ENCODE data around the gene MSRB3. TPM values are rescaled to one million over a fixed set of nuclear protein-coding genes. Genes with fewer than 3 reads are reported as not detected.

Gene MSRB3
- total RNA-seq, 1 donor from 2014 or later: not detected

- TF ChIP-seq, protein P1, sequence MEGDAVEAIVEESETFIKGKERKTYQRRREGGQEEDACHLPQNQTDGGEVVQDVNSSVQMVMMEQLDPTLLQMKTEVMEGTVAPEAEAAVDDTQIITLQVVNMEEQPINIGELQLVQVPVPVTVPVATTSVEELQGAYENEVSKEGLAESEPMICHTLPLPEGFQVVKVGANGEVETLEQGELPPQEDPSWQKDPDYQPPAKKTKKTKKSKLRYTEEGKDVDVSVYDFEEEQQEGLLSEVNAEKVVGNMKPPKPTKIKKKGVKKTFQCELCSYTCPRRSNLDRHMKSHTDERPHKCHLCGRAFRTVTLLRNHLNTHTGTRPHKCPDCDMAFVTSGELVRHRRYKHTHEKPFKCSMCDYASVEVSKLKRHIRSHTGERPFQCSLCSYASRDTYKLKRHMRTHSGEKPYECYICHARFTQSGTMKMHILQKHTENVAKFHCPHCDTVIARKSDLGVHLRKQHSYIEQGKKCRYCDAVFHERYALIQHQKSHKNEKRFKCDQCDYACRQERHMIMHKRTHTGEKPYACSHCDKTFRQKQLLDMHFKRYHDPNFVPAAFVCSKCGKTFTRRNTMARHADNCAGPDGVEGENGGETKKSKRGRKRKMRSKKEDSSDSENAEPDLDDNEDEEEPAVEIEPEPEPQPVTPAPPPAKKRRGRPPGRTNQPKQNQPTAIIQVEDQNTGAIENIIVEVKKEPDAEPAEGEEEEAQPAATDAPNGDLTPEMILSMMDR (IDR thresholded peaks at IDR 0.05): no peak
- H3K27me3 Mint-ChIP-seq: peaks cover 2% of the 10 kb centered on the region
- ATAC-seq (ENCODE audit: low read depth): no peak
- intact Hi-C loops (cut with micrococcal nuclease): no loop called here
- H3K4me1 Mint-ChIP-seq: no peaks in the 10 kb centered on the region
- no peaks in the 10 kb centered on the region for H3K36me3 Mint-ChIP-seq (ENCODE audit: low read depth)
- CTCF ChIA-PET: no interaction called here
- no peak overlapping the region for H3K4me3 Mint-ChIP-seq
- no peaks in the 10 kb centered on the region for H3K9me3 Mint-ChIP-seq
- no peak overlapping the region for H3K27ac Mint-ChIP-seq
- no peak for DNase-seq
- POLR2A ChIA-PET: no interaction called here
Observed at GRCh38 chr12:65339161-65339560, 60.7 kb downstream of the MSRB3 start.

DNA sequence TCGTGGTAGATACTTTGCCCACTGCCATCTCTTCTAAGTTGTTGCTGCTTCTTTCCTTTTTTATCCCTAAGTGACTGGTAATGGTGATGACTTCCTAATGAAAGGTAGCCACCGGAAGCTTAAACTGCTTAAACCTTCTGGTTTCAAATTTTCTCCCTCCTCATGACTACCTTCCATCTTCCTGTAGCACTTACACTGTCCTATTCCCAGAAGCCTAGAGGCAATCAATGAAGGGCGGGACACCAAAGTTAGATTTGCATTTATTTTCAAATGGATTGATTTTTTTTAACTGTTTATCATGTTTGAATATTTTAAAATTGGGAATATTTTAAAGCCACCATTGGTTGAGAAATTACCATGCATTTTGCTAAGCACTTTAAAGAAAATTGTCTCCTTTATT lies 64.7 kb downstream of the MSRB3 start:
- Mint-ChIP-seq H3K4me1 (no peaks in the 10 kb centered on the region), H3K4me3 (no peak overlapping the region), H3K27me3 (no peaks in the 10 kb centered on the region), H3K27ac (no peak overlapping the region), H3K36me3 (ENCODE audit: low read depth) (no peaks in the 10 kb centered on the region), H3K9me3 (no peaks in the 10 kb centered on the region)
- DNase-seq (no peak), ATAC-seq (ENCODE audit: low read depth) (no peak)
- intact Hi-C loops (cut with micrococcal nuclease): no loop called here
- TF ChIP-seq, protein P1 (IDR thresholded peaks at IDR 0.05): no peak
- CTCF ChIA-PET: no interaction called here
- POLR2A ChIA-PET: no interaction called here

- ATAC-seq (ENCODE audit: low read depth) (no peak), DNase-seq (no peak)
- Mint-ChIP-seq H3K36me3 (ENCODE audit: low read depth) (no peaks in the 10 kb centered on the region), H3K27ac (no peak overlapping the region), H3K4me3 (no peak overlapping the region), H3K9me3 (no peaks in the 10 kb centered on the region), H3K27me3 (no peaks in the 10 kb centered on the region), H3K4me1 (no peaks in the 10 kb centered on the region)
- TF ChIP-seq, protein P1 (IDR thresholded peaks at IDR 0.05): no peak
- ChIA-PET POLR2A (no interaction called here), CTCF (no interaction called here)
- intact Hi-C loops (cut with micrococcal nuclease): no loop called here
Observed at GRCh38 chr12:65343801-65344200, 65.3 kb downstream of the MSRB3 start.

DNA sequence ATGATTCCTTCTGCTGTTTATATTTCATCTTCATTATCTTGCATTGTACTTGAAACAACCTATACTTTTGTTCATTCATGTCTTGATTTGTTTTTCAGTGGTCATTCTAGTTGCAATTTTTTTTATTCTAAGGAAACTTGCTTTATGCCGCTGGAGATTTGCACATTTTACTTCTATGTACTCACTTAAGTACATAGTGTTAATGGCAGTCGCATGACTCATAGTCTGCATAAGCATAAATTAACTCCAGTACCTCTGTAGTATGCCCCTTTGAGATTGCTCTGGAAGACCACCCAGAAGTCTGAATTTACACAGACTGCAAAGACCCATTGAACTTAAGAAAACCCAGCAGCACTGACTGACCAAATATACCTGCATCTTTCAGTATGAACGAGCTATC lies 77.0 kb downstream of the MSRB3 start:
- no peaks in the 10 kb centered on the region for H3K36me3 Mint-ChIP-seq (ENCODE audit: low read depth)
- ChIA-PET POLR2A (no interaction called here), CTCF (no interaction called here)
- TF ChIP-seq, protein P1 (IDR thresholded peaks at IDR 0.05): no peak
- H3K4me1 Mint-ChIP-seq: no peaks in the 10 kb centered on the region
- no peak overlapping the region for H3K27ac Mint-ChIP-seq
- H3K27me3 Mint-ChIP-seq: peaks cover 2% of the 10 kb centered on the region
- ATAC-seq (ENCODE audit: low read depth) (no peak), DNase-seq (no peak)
- H3K9me3 Mint-ChIP-seq: no peaks in the 10 kb centered on the region
- intact Hi-C loops (cut with micrococcal nuclease): no loop called here
- no peak overlapping the region for H3K4me3 Mint-ChIP-seq

- ATAC-seq (ENCODE audit: low read depth) (no peak), DNase-seq (no peak)
- Mint-ChIP-seq H3K4me3 (no peak overlapping the region), H3K27ac (no peak overlapping the region), H3K36me3 (ENCODE audit: low read depth) (no peaks in the 10 kb centered on the region), H3K9me3 (no peaks in the 10 kb centered on the region), H3K4me1 (no peaks in the 10 kb centered on the region), H3K27me3 (peaks cover 2% of the 10 kb centered on the region)
- ChIA-PET CTCF (no interaction called here), POLR2A (no interaction called here)
- TF ChIP-seq, protein P1 (IDR thresholded peaks at IDR 0.05): no peak
- intact Hi-C loops (cut with micrococcal nuclease): no loop called here
Observed at GRCh38 chr12:65362234-65363031, 84.0 kb downstream of the MSRB3 start.

Data from activated B cell treated with CpG ODN at 0.5 μM for 24 hours (primary cell).